Stomach (tissue), 9 donors: ENCODE measurements around the gene OBSCN. TPM values are rescaled to one million over a fixed set of nuclear protein-coding genes. Genes with fewer than 3 reads are reported as not detected.

ENCODE experiments used
- DNase-seq, 2 donors: peaks; one replicate each; pipeline versions ENCODE4 v3.0.0 to v3.0.0-alpha.2; 2013 to 2019
- H3K27ac ChIP-seq, 5 donors: fragments of 200-600 bp in 4 of 5; sonication (generic) in 4 of 5; one replicate each; pipeline ENCODE4 v1.5.1; 2013 to 2019; ENCODE audit warnings: mild to moderate bottlenecking in 1 of 5, moderate library complexity in 1 of 5
- H3K27me3 ChIP-seq, 3 donors: fragments of 200-600 bp; sonication (generic); one replicate each; pipeline ENCODE4 v1.5.1; 2017 to 2019; ENCODE audit warnings: mixed run types in 1 of 3
- H3K36me3 ChIP-seq, 4 donors: fragments of 200-600 bp; sonication (generic); 1 replicate in 3 of 4; 2 replicates in 1 of 4; pipeline ENCODE4 v1.5.1; 2016 to 2019
- H3K4me1 ChIP-seq, 4 donors: fragments of 200-600 bp; sonication (generic); one replicate each; pipeline ENCODE4 v1.5.1; 2016 to 2019
- H3K4me3 ChIP-seq, 4 donors: fragments of 200-600 bp; sonication (generic) in 3 of 4; one replicate each; pipeline ENCODE4 v1.5.1; 2016 to 2019; ENCODE audit warnings: mild to moderate bottlenecking in 1 of 4
- H3K9me3 ChIP-seq, 4 donors: fragments of 200-600 bp; sonication (generic); one replicate each; pipeline ENCODE4 v1.5.1; 2016 to 2019
- EP300 ChIP-seq: sonication (generic); formaldehyde crosslinking; IDR thresholded peaks from one replicate; pipeline ENCODE4 v1.6.1; 2017; ENCODE audit warnings: antibody characterized with exemption
- POLR2A ChIP-seq, 4 donors: fragments of 450-650 bp; IDR thresholded peaks; one replicate each; pipeline ENCODE4 v1.6.1; 2016; ENCODE audit warnings: antibody characterized with exemption in 4 of 4, control low read depth in 2 of 4, mild to moderate bottlenecking in 1 of 4, moderate library complexity in 1 of 4
- POLR2AphosphoS5 ChIP-seq, 3 donors: sonication (generic); formaldehyde crosslinking; IDR thresholded peaks; one replicate each; pipeline ENCODE4 v1.6.1; 2016; ENCODE audit warnings: antibody characterized with exemption in 3 of 3
- WGBS, 5 donors: extraction: QIAGEN DNeasy Blood & Tissue Kit in 3 of 5; methylation state at CpG; one replicate each; pipeline versions ENCODE4 v1.1.5 to v1.1.7; 2013 to 2018; 5-methylcytosine and 5-hydroxymethylcytosine counted together
- intact Hi-C: fragments of 100-400 bp; cut with DNase I; formaldehyde crosslinking; loops from one replicate; pipeline ENCODE4 v1.15.1; 2023; ENCODE audit warnings: low total_unique reads
- polyA plus RNA-seq, 3 donors: library from polyadenylated mRNA; stranded (reverse); fragments of 200-250 nt; gene quantifications; one replicate each; pipeline ENCODE4 v1.2.3, GENCODE V29; 2013
- total RNA-seq, 5 donors: library from RNA; depleted of rRNA; stranded (reverse); fragments of >200 nt; gene quantifications; one replicate each; pipeline versions ENCODE4 v1.1.0 to v1.2.3, GENCODE V29; 2014 to 2016
- TF ChIP-seq, protein P1 (sequence below), 7 experiments: fragments of 450-650 bp in 4 of 7; fragments of 200-600 bp in 3 of 7; sonication (generic) in 3 of 7; IDR thresholded peaks; one replicate each; pipeline ENCODE4 v1.5.1; 2016 to 2019; ENCODE audit warnings: antibody characterized with exemption in 7 of 7, control low read depth in 2 of 7, mild to moderate bottlenecking in 1 of 7
- donor health status: healthy with polysubstance abuse.
- donor health status: Bipolar disorder and iron deficiency.
- donor health status: healthy.

Gene OBSCN
- total and polyA plus RNA-seq, 8 donors: 7.2 to 111 (median 24.7) TPM

DNA sequence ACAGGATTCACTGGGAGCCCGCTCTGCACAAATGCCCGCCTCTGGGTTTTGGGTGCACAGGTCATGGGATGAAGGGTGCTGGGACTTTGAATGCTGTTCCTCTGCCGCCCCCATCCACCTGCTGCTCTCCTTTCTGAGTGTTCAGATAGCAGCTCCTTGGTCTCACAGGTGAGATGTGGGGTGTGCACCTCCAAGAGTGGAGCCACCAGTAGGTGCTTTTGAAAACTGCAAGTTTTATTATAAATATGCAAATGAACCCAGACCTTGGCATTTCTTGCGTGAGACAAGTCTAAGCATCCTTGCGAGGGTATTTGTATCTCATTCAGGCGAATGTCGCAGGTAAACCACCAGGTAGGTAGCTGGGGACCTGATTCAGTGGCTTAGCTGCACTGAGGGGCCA lies 30.2 kb downstream of the OBSCN start:
- TF ChIP-seq, protein P1, sequence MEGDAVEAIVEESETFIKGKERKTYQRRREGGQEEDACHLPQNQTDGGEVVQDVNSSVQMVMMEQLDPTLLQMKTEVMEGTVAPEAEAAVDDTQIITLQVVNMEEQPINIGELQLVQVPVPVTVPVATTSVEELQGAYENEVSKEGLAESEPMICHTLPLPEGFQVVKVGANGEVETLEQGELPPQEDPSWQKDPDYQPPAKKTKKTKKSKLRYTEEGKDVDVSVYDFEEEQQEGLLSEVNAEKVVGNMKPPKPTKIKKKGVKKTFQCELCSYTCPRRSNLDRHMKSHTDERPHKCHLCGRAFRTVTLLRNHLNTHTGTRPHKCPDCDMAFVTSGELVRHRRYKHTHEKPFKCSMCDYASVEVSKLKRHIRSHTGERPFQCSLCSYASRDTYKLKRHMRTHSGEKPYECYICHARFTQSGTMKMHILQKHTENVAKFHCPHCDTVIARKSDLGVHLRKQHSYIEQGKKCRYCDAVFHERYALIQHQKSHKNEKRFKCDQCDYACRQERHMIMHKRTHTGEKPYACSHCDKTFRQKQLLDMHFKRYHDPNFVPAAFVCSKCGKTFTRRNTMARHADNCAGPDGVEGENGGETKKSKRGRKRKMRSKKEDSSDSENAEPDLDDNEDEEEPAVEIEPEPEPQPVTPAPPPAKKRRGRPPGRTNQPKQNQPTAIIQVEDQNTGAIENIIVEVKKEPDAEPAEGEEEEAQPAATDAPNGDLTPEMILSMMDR (IDR thresholded peaks at IDR 0.05): no peak
- TF ChIP-seq POLR2A (IDR thresholded peaks at IDR 0.05) (no peak), POLR2AphosphoS5 (IDR thresholded peaks at IDR 0.05) (no peak), EP300 (no peak)
- peaks cover 3 to 35% (median 19%) of the 10 kb centered on the region in 4 donors for H3K9me3 ChIP-seq
- no peak overlapping the region for H3K4me3 ChIP-seq
- intact Hi-C loops: no loop called here
- no peak overlapping the region for H3K27ac ChIP-seq
- no peaks in the 10 kb centered on the region for H3K27me3 ChIP-seq
- H3K4me1 ChIP-seq: no peaks in the 10 kb centered on the region
- DNase-seq: no peak
- peaks cover 0 to 44% (median 11%) of the 10 kb centered on the region in 4 donors for H3K36me3 ChIP-seq
- WGBS, 5 donors: 86 to 97% (median 96%) methylated on average over 7 of the region's 7 CpGs

DNA sequence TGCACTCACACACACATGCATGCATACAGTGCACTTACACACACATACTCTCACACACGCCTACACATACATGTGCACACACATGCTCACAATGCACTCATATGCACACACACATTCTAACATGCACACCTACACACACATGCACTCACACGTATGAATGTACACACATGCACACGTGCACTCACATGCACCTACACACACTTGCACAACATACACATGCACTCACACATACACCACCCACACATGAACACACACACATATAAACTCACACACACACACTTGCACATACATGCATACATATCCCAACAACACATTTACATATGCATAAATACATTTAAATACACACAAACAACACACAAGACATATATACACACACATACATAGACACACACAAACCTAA lies 30.6 kb downstream of the OBSCN start:
- no peak overlapping the region for H3K27ac ChIP-seq
- H3K27me3 ChIP-seq: no peaks in the 10 kb centered on the region
- no peak for DNase-seq
- no peak overlapping the region for H3K4me3 ChIP-seq
- intact Hi-C loops: no loop called here
- H3K36me3 ChIP-seq: peaks cover 0 to 48% (median 15%) of the 10 kb centered on the region in 4 donors
- no peaks in the 10 kb centered on the region for H3K4me1 ChIP-seq
- H3K9me3 ChIP-seq: peaks cover 3 to 35% (median 23%) of the 10 kb centered on the region in 4 donors
- TF ChIP-seq POLR2A (IDR thresholded peaks at IDR 0.05): no peak
- TF ChIP-seq EP300: no peak
- no peak for TF ChIP-seq POLR2AphosphoS5 (IDR thresholded peaks at IDR 0.05)
- TF ChIP-seq, protein P1 (IDR thresholded peaks at IDR 0.05): no peak
- 62 to 99% (median 72%) methylated on average over 3 of the region's 3 CpGs for WGBS, 5 donors

DNA sequence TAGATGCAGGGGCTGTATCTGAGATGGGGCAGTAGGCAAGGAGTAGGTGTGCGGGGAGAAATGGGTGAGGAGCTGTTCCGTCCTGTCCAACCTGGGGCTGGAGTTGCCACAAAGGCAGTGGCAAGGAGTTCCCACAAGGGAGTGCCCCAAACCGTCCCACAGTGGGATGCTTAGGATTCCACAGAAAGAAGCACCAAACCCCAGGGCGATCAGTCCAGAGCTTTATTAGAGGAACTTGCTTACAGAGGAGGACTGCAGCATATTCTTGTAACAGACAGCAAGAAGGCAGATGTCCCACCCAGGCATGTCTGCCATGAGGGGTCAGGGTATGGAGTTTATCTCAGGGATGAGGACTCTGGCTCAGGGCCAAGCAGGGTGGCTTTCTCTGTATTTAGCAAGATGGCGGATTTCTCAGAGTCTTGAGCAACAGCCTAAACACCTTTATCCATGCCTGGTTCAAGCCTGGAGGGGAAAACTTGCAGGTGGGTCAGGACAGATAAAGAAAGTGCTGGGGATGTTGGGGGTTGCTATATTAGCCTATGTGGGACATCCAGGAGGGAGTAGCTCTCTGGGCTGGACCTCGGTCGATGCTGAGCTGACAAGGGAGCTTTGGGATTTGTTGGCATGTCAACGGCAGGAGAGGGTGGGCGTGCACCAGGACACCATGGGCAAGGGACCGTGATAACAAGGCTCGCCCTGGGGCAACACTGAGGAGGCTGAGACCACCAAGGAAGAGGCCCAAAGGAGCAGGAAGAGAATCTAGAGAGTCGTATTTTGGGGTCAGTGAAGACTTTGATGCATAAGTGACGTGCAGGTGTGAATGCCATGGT lies 32.8 kb downstream of the OBSCN start:
- Histone ChIP-seq H3K9me3 (peaks cover 11 to 57% (median 40%) of the 10 kb centered on the region in 4 donors), H3K27ac (no peak overlapping the region)

DNA sequence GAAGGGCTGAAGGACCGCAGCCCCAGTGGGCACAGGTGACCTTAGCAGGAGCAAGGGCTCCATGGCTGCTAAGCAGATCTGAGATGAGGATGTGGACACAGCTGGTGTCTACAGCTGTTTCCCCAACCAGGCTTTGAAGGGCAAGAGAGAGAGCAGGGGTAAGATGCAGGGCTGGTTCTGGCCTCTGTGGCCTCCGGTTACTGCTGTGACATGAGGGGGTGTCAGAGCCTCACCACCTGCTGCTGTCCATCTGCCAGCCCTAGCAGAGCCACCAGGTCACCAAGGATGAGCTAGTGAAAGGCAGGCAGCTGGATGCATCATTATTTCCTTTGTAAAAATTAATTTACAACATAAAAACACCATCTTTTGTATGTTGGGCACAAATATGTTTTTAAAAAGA lies 33.4 kb downstream of the OBSCN start:
- TF ChIP-seq POLR2AphosphoS5 (IDR thresholded peaks at IDR 0.05) (no peak), EP300 (no peak), POLR2A (IDR thresholded peaks at IDR 0.05) (no peak)
- TF ChIP-seq, protein P1 (IDR thresholded peaks at IDR 0.05): no peak
- 94 to 100% (median 96%) methylated on average over 2 of the region's 2 CpGs for WGBS, 5 donors
- Histone ChIP-seq H3K9me3 (peaks cover 12 to 63% (median 46%) of the 10 kb centered on the region in 4 donors), H3K4me3 (no peak overlapping the region), H3K27me3 (no peaks in the 10 kb centered on the region), H3K27ac (no peak overlapping the region), H3K36me3 (peaks cover 16 to 76% (median 38%) of the 10 kb centered on the region in 4 donors), H3K4me1 (no peaks in the 10 kb centered on the region)
- intact Hi-C loops: no loop called here
- DNase-seq: no peak

More for the DNA sequence above, 32.8 kb downstream of the OBSCN start:
- Histone ChIP-seq H3K27me3 (no peaks in the 10 kb centered on the region), H3K36me3 (peaks cover 10 to 70% (median 31%) of the 10 kb centered on the region in 4 donors), H3K4me1 (no peaks in the 10 kb centered on the region), H3K4me3 (no peak overlapping the region)
- DNase-seq: no peak
- intact Hi-C loops: no loop called here
- TF ChIP-seq POLR2A (IDR thresholded peaks at IDR 0.05) (no peak), EP300 (no peak)
- WGBS, 5 donors: 88 to 90% (median 89%) methylated on average over 13 of the region's 13 CpGs

DNA sequence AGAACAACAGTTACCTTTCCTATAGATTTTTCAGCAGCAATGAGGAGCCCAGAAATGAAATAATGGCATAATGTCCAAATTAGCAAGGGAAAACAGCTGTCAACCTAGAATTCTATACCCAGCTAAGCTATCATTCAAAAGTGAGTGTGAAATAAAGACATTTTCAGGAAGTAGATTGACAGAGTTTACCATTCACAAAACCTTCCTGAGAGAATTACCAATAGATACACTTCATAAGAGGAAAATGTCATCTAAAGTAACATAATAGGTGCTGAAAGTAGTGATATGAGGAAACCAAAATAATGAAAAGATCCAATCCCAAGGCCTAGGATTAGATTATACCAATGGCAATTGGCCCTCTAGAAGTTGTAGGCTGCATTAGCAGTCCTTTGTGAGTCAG lies 34.6 kb downstream of the OBSCN start:
- Histone ChIP-seq H3K4me1 (no peaks in the 10 kb centered on the region), H3K27me3 (no peaks in the 10 kb centered on the region), H3K9me3 (peaks cover 12 to 70% (median 50%) of the 10 kb centered on the region in 4 donors), H3K27ac (no peak overlapping the region), H3K36me3 (peaks cover 20 to 88% (median 45%) of the 10 kb centered on the region in 4 donors), H3K4me3 (no peak overlapping the region)
- DNase-seq: no peak
- intact Hi-C loops: no loop called here
- TF ChIP-seq, protein P1 (IDR thresholded peaks at IDR 0.05): no peak
- TF ChIP-seq POLR2AphosphoS5 (IDR thresholded peaks at IDR 0.05) (no peak), POLR2A (IDR thresholded peaks at IDR 0.05) (no peak), EP300 (no peak)
